ENCODE data around the gene QDPR.

- TF ChIP-seq CTCF (IDR thresholded peaks at IDR 0.05) (no peak), EZH2 (IDR thresholded peaks at IDR 0.05; ENCODE audit: borderline replicate concordance, insufficient read depth, low read depth, low read length, poor library complexity, severe bottlenecking) (no peak)
These were observed 13.9 kb downstream of the QDPR start for GRCh38 chr4:17497890-17498523.

Measured in B cell (primary cell).